C4-2B (cell line): ENCODE results near the gene BMPR1B.
"Not testable (repeated sequence)": the region's sequence is repeated elsewhere in the genome, so short reads cannot be mapped to it uniquely, and the experiment has no call there.

Experiments used
- H3K27ac ChIP-seq: fragments of 450-650 bp; 2 replicates; pipeline ENCODE4 v1.5.1; 2017
- ZFX ChIP-seq: fragments of 450-650 bp; IDR thresholded peaks from 2 replicates; pipeline ENCODE4 v1.6.1; 2017
- TF ChIP-seq, protein P1 (sequence below): fragments of 450-650 bp; conservative IDR thresholded peaks from 2 replicates; pipeline ENCODE4 v1.5.1; 2017; ENCODE audit warnings: mild to moderate bottlenecking

Gene BMPR1B

DNA sequence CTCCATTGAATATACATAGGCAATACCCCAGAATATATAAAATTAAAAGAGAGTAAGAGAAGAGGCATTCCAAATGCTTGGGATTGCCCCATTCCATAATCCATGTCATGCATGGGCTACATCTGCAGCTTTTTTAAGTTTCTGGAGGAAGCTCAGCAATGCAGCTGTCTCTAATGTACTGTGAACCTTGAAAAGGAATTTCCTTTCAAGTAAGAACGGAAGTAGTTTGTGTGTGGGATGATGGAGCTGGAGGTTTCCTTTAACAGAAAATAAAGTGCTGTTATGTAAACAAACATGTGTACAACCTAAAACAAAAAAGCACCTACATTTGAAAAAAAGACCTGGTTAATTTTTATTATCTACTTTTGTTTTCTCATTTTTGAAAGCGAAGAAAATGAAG is 303.5 kb downstream of the BMPR1B start:
- no peak for TF ChIP-seq ZFX
- TF ChIP-seq, protein P1, sequence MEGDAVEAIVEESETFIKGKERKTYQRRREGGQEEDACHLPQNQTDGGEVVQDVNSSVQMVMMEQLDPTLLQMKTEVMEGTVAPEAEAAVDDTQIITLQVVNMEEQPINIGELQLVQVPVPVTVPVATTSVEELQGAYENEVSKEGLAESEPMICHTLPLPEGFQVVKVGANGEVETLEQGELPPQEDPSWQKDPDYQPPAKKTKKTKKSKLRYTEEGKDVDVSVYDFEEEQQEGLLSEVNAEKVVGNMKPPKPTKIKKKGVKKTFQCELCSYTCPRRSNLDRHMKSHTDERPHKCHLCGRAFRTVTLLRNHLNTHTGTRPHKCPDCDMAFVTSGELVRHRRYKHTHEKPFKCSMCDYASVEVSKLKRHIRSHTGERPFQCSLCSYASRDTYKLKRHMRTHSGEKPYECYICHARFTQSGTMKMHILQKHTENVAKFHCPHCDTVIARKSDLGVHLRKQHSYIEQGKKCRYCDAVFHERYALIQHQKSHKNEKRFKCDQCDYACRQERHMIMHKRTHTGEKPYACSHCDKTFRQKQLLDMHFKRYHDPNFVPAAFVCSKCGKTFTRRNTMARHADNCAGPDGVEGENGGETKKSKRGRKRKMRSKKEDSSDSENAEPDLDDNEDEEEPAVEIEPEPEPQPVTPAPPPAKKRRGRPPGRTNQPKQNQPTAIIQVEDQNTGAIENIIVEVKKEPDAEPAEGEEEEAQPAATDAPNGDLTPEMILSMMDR, result no peak
- no peak overlapping the region for H3K27ac ChIP-seq

DNA sequence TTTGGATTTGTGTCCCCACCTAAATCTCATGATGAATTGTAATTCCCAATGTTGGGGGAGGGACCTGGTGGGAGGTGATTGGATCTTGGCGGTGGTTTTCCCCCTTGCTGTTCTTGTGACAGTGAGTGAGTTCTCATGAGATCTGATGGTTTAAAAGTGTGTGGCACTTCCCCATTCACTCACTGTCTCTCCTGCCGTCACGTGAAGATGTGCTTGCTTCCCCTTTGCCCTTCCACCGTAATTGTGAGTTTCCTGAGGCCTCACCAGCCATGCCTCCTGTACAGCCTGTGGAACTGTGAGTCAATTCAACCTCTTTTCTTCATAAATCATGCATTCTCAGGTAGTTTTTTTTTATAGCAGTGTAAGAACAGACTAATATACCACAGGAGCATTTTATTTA is 304.0 kb downstream of the BMPR1B start:
- not testable (repeated sequence) for H3K27ac ChIP-seq

DNA sequence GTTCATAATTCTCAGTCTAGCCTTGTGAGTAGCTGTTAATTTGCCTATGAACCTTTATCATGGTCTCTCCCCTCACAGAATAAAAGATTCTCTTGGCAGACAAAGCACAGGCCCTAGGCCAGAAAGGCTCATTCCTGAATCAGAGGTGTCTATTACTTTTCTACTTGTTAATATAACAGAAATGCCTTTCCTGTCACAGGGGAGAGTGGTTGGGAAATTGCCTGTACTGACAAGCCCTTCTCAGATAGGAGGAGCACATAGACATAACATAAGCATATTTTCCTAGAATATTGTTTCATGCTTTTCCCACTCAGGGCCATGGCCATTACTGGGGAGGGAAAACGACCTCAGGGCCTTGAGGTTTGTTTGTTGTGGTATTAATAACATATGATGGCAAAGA is 308.3 kb downstream of the BMPR1B start:
- TF ChIP-seq ZFX, result no peak
- TF ChIP-seq, protein P1, result no peak
- no peak overlapping the region for H3K27ac ChIP-seq

DNA sequence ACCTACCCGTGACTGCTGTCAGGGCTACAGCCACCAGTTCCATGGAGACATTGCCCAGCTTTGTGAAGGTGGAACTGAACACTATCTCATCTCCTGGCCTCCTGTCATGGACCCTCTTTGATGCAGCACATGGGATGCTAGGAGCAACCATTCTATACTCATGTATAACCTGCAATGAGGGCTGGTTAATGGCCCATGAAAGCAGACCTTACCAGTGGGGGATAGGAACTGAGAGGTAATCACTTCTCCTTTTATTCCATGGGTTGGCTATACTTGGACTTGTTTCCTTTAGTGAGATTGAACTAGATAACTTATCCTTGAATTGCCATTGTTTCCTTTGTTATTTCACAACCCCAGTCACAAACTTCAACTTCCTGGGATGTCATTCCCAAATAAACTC is 310.6 kb downstream of the BMPR1B start:
- TF ChIP-seq ZFX, result no peak
- TF ChIP-seq, protein P1, result no peak
- H3K27ac ChIP-seq, result no peak overlapping the region

DNA sequence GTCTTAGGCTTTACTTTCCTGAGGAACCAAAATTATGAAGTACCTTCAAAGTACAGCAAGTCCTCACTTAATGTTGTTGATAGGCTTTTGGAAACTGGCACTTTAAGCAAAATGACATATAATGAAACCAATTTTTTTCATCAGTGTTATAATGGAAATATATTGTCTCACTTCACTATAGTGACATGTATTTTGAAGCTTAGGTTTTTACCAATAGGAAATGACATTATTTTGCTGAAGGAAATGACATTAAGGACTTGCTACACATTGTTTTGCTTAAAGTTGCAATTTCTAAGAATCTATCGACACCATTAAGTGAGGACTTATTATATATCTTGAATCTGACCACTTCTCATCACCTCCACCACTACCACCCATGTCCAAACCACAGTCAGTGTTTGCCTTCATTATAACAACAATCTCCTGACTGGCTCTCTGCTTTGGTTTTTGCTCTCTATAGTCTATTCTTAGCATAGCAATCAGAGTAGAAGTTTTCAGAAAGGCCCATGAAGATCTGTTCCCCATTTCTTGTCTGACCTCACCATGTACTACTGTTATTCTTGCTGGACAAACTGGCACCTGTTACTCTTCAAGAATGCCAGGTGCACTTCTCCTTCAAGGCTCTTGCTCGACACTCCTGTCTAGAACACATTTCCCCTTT is 311.2 kb downstream of the BMPR1B start:
- H3K27ac ChIP-seq, result no peak overlapping the region
- TF ChIP-seq, protein P1, result no peak
- no peak for TF ChIP-seq ZFX

DNA sequence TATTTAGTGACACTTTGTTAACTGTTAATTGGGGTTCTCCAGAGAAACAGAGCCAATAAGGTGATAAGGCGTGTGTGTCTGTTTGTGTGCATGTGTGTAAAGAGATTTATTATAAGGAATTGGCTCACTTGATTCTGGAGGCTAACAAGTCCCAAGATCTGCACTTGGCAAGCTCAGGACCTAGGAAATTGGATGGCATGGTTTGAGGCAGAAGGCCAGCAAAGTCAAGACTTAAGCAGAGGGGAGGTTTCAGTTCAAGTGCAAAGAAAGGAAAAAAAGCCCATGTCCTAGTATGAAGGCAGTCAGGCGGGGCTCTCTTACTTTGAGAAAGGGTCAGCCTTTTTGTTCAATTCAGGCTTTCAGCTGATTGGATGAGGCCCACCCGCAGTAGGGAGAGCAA is 314.1 kb downstream of the BMPR1B start:
- no peak for TF ChIP-seq ZFX
- TF ChIP-seq, protein P1, result no peak
- H3K27ac ChIP-seq, result no peak overlapping the region

DNA sequence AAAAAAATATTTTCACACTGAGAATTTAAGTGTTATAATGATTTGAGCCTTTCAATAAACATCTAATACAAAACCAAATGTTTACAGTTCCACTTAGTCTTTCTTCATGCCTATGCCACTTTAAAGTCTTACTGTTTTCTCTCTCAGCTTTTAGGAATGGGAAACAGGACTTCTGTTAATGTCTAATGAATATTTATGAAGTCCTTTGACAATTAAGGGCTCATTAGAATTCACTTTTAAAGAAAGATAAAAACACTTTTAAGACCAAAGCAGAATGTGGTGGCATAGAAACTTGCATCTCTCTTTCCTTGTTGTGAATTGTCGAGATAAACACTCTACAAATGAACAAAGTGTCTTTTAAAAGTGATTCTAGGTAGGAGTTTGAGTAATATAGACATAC is 315.9 kb downstream of the BMPR1B start:
- H3K27ac ChIP-seq, result no peak overlapping the region
- TF ChIP-seq, protein P1, result no peak
- TF ChIP-seq ZFX, result no peak

DNA sequence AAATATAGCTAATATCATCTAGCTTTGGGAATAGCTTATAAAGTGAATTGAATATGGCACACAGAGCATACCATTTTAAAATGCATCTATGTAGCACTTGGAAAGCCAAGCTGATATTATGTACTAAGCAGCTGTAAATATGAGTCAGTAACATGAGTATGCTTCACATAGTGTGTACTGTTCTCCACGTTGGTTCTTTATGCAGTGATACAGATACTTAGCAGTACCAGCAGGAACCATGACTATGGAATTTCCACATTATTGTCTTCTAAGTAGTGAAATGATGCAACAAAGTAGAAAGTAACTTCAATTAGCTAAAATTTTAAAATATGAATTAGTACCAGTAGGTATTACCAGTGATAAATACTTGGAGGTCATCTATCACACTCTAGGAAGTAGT is 320.1 kb downstream of the BMPR1B start:
- no peak for TF ChIP-seq ZFX
- TF ChIP-seq, protein P1, result no peak
- no peak overlapping the region for H3K27ac ChIP-seq
